Measurements from ENCODE around the gene NOL9.
A peak's percentile ranks its signal among the peaks of the same experiment; 100 is the strongest.

NOL9 gene

DNA sequence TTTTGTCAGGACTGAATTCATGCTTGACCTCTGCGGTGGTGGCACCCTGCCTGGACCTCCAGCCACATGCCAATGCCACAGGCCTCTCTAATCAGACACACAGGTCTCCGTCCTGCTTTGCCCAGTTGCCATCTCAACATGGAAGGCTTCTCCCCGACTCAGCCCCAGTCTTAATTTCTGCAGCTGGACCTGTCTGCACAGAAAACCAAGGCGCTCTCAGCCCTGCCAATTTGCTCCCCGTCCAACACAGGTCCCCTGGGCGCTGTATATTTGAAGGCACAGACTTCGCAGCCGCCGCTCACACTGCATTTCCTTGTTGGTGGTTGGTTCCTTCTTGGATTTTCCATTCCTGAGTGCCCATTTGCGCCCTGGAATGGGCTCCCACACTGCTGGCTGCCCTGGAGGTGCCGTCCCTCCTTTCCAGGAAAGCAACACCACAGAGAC, 34.8 kb downstream of the NOL9 start:
- DNase-seq = no peak

GRCh38 chr1:6517435-6517851, 36.9 kb downstream of the NOL9 start:
- DNase-seq = no peak

DNA sequence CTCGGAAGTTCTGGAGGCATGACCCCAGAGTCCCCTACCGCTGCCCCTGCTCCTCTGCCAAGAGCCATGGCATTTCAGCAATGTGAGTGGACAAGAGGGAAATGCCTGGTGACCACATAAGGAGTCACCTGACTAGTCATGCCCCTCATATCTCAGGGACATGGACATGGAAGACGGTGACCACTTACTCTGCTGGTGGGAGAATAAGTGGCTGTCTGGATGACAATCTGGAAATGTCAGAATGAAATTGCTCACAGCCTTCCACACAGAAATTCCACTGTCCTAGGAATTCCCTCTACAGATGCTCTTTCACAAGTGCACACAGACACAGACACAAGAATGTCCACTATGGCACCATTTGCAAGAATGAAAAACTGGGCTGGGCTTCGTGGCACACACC, 38.5 kb downstream of the NOL9 start:
- no peak for DNase-seq

DNA sequence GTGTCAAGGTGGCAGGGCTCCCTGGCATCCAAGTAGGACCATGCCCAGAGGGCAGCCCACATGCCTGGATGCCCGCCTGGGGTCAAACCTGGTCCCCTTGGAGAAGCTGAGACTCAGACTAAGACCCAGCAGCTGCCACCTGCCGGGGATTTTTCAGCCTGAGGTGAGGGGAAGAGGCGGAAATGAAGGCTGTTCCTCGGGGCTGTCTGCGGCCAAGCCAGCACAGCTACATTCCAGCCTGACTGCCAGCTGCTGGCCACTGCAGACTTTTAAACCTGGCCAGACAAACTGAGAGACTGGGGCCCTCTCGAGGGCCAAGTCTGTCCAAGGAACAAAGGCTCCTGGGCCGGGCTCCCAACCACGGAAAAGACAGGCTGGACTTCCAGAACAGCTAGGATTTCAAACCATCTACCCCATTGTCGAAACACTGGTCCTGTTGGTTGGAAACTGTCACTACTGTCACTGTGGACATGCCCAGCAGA, 41.0 kb downstream of the NOL9 start:
- DNase-seq = no peak

DNA sequence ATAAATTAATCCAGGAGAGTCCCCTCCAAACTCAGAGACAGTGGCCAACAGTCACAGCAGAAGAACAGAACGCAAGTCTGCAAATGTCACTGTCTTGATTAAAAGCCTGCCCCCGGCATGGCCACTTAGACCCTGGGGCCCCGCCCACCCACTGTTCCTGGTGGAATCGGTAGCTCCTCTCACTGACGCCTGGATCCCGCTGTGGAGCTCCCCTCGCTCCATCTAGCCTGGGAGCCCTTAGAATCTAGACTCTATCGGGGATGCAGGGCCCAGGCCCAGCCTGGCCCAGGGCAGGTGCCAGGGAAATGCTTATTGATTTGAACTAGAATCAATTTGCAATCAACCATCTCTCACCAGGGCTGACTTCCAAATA, 41.4 kb downstream of the NOL9 start:
- DNase-seq = no peak

DNA sequence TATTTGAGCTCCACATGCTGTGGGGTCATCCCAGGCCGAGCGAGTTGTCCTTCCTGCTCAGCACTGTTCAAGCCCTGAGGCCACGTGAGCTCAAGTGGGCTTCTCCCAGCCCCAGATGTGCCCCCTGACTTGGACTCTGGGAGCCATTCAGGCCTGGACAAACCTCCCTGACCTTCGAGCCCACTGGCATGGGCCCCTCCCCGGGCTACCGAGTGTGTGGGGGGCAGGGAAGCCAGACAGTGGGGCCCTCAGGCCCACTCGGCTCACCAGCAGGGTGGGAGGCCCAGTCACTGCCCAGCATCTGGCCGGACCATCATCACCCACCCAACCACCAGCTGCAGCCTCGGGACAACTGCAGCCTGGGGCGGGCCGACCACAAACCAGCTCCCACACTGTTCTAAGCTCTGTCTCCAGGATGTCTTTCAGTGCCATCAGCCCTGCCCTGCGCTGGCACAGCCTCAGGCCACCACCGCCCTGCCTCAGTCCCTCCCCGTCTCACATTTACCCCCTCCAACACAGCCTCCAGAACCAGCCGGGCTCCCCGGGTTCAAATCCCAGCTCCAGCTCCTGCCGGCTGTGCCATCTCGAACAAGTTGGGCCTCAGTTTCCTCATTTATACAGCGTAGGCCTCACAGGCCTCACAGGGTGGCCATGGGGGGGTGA, 41.9 kb downstream of the NOL9 start:
- no peak for DNase-seq

- DNase-seq = no peak
Measured at GRCh38 chr1:6511561-6512244, 42.6 kb downstream of the NOL9 start.

DNA sequence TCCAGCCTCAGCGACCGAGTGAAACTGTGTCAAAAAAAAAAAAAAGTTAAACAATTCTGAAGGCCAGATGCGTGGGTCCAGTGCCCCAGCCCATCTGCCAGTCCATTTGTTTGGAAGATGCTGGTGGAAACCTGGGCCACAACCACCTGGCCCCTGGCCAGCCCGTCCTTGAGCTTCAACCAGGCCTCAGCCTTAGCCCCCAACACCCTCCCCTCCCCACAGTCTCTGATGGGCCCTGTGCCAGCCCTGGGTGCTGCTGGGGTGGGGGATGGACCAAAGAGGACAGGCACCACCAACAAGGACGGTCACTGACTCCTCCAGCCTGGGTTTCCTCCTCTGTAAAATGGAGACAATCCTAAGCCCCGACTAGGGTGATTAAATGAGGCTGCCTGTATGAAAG, 43.3 kb downstream of the NOL9 start:
- DNase-seq = no peak

DNA sequence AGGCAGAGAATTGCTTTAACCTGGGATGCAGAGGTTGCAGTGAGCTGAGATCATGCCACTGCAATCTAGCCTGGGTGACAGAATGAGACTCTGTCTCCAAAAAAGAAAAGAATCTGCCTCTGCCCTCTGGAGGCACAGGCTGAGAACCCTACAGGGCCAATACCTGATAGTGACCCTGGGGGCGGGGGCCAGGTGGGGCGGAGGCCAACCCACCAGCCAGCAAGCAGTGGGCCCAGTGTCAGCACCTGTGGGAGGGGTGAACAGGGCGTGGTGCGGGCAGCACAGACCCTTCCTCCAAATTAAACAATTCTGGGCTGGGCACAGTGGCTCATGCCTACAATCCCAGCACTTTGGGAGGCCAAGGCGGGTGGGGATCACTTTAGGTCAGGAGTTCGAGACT, 43.8 kb downstream of the NOL9 start:
- DNase-seq = no peak

DNA sequence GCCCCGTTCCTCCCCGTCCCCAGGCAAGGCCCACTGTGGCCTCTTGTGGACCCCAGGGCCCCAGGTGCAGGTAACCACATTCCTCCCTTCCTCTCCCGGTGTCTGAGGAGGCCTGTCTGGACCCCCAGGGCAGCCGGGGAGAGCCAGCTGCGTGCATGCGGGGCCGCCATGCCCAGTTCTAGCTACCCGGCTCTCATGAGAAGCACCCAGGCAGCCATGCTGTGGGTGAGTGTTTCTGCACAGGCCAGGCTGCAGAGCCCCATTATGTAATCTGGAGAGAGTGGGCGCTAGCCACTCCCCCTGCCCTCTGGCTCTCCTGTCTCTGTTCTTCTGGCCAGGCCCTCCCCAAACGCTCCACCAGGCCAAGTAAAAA, 44.4 kb downstream of the NOL9 start:
- DNase-seq = no peak

- no peak for DNase-seq
Measured at GRCh38 chr1:6509220-6509918, 44.9 kb downstream of the NOL9 start.

DNA sequence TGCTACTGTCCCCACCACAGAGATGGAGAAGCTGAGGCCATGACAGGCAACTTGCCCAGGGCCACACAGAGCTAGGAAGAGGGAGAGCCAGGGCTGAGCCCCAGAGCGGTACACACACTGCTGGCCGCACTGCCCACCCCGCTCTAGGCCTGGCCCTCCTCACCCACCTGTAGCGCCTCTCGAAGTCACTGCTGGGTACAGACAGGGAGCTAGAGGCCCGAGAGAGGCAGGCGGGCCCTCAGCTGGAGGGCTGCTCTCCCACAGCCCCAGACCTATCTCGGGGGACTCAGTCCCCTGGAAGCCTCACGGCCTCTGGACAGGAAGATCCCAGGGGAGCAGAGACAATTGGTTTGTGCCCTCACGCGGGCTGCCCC, 45.5 kb downstream of the NOL9 start:
- no peak for DNase-seq

DNA sequence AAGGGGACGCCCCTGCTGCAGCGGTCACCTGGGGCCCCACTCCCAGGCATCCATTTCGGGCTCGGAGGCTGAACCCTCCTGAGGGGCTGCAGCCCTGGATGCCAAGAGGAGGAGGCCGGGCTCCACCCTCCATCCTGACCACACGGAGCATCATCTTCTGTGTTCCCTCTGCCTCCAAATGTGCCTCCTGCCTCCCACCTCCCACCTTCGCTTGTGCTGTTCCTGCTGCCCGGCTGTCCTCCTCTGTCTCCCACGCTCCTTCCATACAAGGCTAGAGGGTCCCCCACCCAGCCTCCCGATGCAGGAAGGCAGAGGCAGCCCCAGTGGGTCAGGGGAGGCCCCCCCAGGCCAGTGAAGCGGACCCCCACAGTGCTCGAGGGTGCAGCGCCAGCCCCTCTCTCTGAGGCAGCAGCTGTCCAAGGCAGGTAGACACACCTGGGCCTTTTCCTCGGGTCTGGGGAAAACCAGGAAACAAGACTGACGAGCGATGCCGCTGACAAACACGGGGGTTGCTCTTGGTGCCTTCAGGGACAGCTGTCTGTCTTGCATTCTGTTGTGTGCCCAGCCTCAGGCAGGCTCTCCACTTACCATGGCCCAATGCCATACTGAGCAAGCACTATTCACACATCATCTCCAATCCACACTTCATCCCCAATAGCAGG, 46.0 kb downstream of the NOL9 start:
- DNase-seq = no peak

DNA sequence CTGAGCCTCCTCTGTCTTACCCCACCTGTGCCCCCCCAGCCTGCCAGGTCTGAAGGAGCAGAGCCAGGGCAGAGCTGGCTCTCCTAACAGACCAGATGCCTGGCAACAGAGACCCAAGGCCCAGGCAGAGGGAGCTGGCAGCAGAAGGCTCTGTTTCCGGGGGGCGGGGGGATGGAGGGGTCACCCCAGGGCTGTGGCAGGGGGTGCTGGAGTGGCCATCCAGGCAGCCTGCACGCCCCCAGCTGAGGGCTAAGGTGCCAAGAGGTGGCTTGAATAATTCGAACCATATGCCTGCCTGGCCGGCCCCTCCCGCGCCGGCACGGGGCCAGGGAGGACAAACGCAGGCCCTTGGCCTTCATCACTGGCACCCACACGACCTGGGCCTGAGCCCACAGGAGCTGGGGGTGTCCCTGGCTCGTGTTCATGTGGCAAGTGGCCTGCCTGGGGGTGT, 46.8 kb downstream of the NOL9 start:
- no peak for DNase-seq

DNA sequence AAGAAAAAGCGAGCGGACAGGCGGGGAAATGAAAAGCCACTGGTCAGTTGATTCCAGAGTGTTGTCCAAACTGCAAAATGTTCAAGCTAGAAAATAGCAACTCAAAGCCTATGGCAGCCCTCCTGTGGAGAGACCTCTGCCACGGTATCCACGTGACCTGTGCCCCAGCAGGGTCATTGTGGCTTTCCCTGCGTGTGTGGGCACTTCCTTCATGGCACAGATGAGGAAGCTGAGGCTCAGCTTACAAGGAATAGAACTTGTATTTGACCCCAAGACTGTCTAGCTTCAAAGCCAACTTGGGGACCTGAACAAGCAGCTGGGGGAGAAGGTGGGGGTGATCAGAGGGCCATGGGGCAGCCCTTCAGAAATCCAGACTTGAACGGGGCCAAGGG, 47.3 kb downstream of the NOL9 start:
- DNase-seq = peak; percentile 41 to 72

DNA sequence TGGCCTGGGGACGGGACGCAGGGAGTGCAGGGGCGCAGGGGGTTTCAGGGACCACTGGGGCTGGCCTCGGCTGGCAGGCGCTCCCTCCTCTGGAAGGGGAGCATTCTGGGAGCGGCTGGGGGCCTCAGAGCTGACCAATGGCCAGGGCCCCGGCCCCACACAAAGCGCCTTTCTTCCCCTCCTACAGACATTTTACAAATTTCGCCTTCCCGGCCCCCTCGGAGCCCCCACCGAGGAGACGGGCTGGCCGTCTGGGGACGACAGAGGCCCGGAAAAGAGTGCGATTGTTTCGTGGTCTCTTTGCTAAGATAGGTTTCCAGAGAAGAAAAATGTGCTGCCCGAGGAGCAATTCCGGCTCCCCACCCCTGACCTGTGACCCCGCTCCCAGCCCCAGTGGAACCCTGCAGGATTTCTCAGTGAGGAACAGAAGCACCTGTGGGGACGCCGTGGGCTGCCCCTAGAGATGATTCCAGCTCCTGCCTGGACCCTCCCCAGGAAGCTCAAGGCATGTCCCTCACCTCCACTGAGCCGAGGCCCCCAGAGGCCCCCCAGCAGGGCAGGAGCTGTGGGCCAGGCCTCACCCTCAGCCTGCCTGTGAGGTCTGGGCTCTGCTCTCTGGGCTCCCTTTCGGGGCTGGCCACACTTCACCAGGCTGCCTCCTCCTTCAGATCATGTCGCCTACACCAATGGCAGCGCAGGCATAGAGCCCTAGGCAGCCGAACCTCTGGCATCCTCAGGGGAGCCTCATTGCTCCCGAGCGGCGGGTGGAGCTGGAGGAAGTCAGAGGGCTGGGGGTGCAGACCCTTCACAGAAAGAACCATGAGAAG, 47.9 kb downstream of the NOL9 start:
- DNase-seq = no peak

- DNase-seq = no peak
Measured at GRCh38 chr1:6505367-6506209, 48.7 kb downstream of the NOL9 start.

GRCh38 chr1:6504887-6505286, 49.4 kb downstream of the NOL9 start:
- DNase-seq = no peak

- no peak for DNase-seq
Measured at GRCh38 chr1:6503884-6504602, 50.3 kb downstream of the NOL9 start.

DNA sequence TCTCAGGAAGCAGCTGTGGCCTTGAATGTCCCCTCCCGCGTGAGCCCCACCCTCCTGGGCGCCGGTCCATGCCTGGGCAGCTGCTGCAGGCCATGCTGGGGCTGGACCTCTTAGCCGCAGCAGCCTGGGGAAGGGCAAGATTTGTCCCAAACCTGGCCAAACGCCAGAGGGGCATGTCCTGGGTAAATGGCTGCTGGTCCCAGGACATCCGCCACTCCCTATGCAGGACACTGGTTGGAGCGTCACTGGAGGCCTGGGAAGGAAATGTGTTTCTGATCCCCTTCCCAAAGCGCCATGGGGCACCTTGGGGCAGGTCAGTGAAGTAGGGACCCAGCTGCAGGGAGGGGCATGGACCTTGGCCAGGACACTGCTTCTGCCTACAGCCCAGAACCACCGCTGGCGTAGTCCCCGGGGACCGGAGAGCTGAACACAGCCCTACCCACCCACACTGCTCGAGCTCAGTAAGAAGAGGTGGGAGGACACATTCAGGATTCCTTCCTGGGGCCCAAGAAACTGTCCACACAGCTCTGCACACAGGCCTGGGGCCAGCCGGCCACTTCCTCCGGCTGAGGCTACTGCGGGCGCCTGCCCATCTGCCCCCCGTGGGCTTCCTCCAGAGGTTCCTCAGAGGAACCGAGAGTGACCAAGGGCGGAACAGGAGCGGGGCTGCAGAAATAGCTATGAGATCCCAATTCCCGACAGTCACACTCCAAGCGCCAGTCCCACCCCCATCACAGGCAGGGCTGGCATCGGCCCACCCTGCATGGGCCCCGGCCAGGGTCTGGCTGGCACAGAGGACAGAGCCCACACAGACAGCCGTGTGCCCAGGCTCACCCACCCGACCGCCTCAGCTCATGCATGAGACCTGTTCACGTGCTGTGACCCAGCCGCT, 52.1 kb downstream of the NOL9 start:
- no peak for DNase-seq
